HepG2 (cell line): Measurements from ENCODE around the gene ADORA3. TPM values are rescaled to one million over a fixed set of nuclear protein-coding genes. Genes with fewer than 3 reads are reported as not detected.
A peak's percentile ranks its signal among the peaks of the same experiment; 100 is the strongest.
"Not testable (repeated sequence)": the region's sequence is repeated elsewhere in the genome, so short reads cannot be mapped to it uniquely, and the experiment has no call there.

ENCODE experiments used
- ATAC-seq: fragments of 200-7000 bp; cut with Tn5 transposase; 3 replicates; pipeline ENCODE4 v1.9.1; 2020; ENCODE audit warnings: mild to moderate bottlenecking, moderate library complexity
- BruUV-seq: library from RNA; stranded (reverse); fragments of 400-500 nt; replicated peaks from 2 replicates; lab custom pipeline; 2021; lab: Mats Ljungman, UMichigan
- CTCF ChIA-PET: fragments of 300-600 bp; formaldehyde crosslinking; extraction: SDS; loops from one replicate; lab custom pipeline; 2021; ENCODE audit warnings: low total read pairs, inconsistent platforms, low intra/inter-chr PET ratio; lab: Yijun Ruan, JAX
- POLR2A ChIA-PET: fragments of 350-600 bp; sonication (Branson Sonifier 250); formaldehyde crosslinking; loops from one replicate; lab custom pipeline; 2020; ENCODE audit warnings: antibody characterized with exemption, inconsistent platforms; lab: Yijun Ruan, JAX
- DNase-seq: peaks from one replicate; pipeline ENCODE4 v3.0.0-alpha.2; 2015; ENCODE audit warnings: low spot score
- FAIRE-seq: peaks from 3 replicates; lab custom pipeline; 2011; peaks lifted over from hg19 to GRCh38; lab: Jason Lieb, UNC
- H2AFZ ChIP-seq: one replicate; pipeline ENCODE4 v1.6.1; 2011; ENCODE audit warnings: low read length, inconsistent platforms
- H3K27ac ChIP-seq: fragments of 300-600 bp; 3 replicates; pipeline ENCODE4 v1.8.0; 2011; ENCODE audit warnings: mixed run types, mild to moderate bottlenecking, mixed read lengths, low read length, inconsistent platforms; ENCODE audit not compliant: insufficient read depth; ENCODE audit errors: extremely low read length
- H3K27me3 ChIP-seq, 2 experiments: fragments of 200-600 bp in 1 of 2; 2 replicates in 1 of 2; 3 replicates in 1 of 2; pipeline versions ENCODE4 v1.6.0 to v1.8.0; 2011; ENCODE audit warnings: low read length in 2 of 2, mild to moderate bottlenecking in 2 of 2, moderate library complexity in 2 of 2, inconsistent platforms in 1 of 2; ENCODE audit not compliant: insufficient read depth in 2 of 2, control insufficient read depth in 1 of 2
- H3K36me3 ChIP-seq, 2 experiments: fragments of 200-600 bp in 1 of 2; replicated peaks in 1 of 2; 2 replicates in 1 of 2; 3 replicates in 1 of 2; pipeline versions ENCODE4 v1.5.1 to v1.8.0; 2011; ENCODE audit warnings: low read length in 2 of 2, inconsistent platforms in 1 of 2; ENCODE audit not compliant: insufficient read depth in 2 of 2, control insufficient read depth in 1 of 2
- H3K4me1 ChIP-seq: 2 replicates; pipeline ENCODE4 v1.5.1; 2012; ENCODE audit warnings: low read length, inconsistent platforms; ENCODE audit not compliant: insufficient read depth
- H3K4me2 ChIP-seq: 2 replicates; pipeline ENCODE4 v1.6.0; 2011; ENCODE audit warnings: low read depth, low read length, inconsistent platforms
- H3K4me3 ChIP-seq, 3 experiments: fragments of 200-600 bp in 1 of 3; sonication (generic), shearing (Covaris generic) in 1 of 3; replicated peaks in 1 of 3; 2 replicates each; pipeline ENCODE4 v1.5.1; 2011 to 2016; ENCODE audit warnings: low read length in 3 of 3, inconsistent platforms in 2 of 3, low read depth in 2 of 3, mild to moderate bottlenecking in 2 of 3, control low read depth in 1 of 3, mixed read lengths in 1 of 3; ENCODE audit not compliant: insufficient read depth in 1 of 3
- H3K79me2 ChIP-seq: one replicate; pipeline ENCODE4 v1.6.1; 2011; ENCODE audit warnings: low read length, inconsistent platforms; ENCODE audit not compliant: insufficient read depth
- H3K9ac ChIP-seq: 2 replicates; pipeline ENCODE4 v1.6.0; 2011; ENCODE audit warnings: mild to moderate bottlenecking, low read depth, low read length, inconsistent platforms; ENCODE audit not compliant: insufficient read depth
- H3K9me3 ChIP-seq: 2 replicates; pipeline ENCODE4 v1.5.1; 2012; ENCODE audit warnings: mild to moderate bottlenecking, low read length
- H4K20me1 ChIP-seq: 2 replicates; pipeline ENCODE4 v1.6.0; 2011; ENCODE audit warnings: inconsistent platforms, mild to moderate bottlenecking, low read length, moderate library complexity; ENCODE audit not compliant: insufficient read depth
- FOXP1 ChIP-seq, 2 experiments: fragments of 450-650 bp in 1 of 2; IDR thresholded peaks; 2 replicates each; pipeline ENCODE4 v1.6.1; 2017 to 2018; ENCODE audit warnings: antibody characterized with exemption in 1 of 2
- FOXP4 ChIP-seq: sonication (generic); formaldehyde crosslinking; IDR thresholded peaks from 2 replicates; pipeline ENCODE4 v1.4.0; 2020; ENCODE audit warnings: missing genetic modification reagents
- HNF4G ChIP-seq, 2 experiments: sonication (generic) in 1 of 2; formaldehyde crosslinking in 1 of 2; IDR thresholded peaks; 2 replicates each; pipeline versions ENCODE4 v1.4.0 to v1.6.1; 2011 to 2020; ENCODE audit warnings: borderline replicate concordance in 2 of 2, low read depth in 2 of 2, mild to moderate bottlenecking in 2 of 2, low read length in 1 of 2, missing genetic modification reagents in 1 of 2, moderate library complexity in 1 of 2
- ZNF770 ChIP-seq: sonication (generic); formaldehyde crosslinking; IDR thresholded peaks from 2 replicates; pipeline ENCODE4 v1.5.0; 2020; ENCODE audit warnings: mild to moderate bottlenecking, missing genetic modification reagents
- WGBS: methylation state at CpG from one replicate; pipeline ENCODE4 v1.1.6; 2017; ENCODE audit warnings: low lambda C conversion rate; 5-methylcytosine and 5-hydroxymethylcytosine counted together
- in situ Hi-C: cut with HindIII; loops from 2 replicates; pipeline ENCODE4 v1.10.0; 2017; ENCODE audit warnings: low pct_unique_long_range_greater_than_20kb; ENCODE audit not compliant: extremely low pct_ligation_motif_present
- intact Hi-C: fragments of 100-400 bp; cut with micrococcal nuclease; formaldehyde crosslinking; loops from one replicate; pipeline ENCODE4 v1.10.0; 2022; ENCODE audit not compliant: unreplicated experiment
- polyA plus RNA-seq, 8 experiments: library from polyadenylated mRNA; depleted of rRNA in 3 of 8; stranded (reverse) in 7 of 8; unstranded in 1 of 8; fragments of >200 nt; fragmentation: Illumina TruSeq in 4 of 8; extraction: Trizol in 4 of 8; gene quantifications; 2 replicates each; pipeline versions ENCODE4 v1.2.1 to v1.2.3, GENCODE V29; 2011 to 2016; ENCODE audit warnings: low read depth in 4 of 8, missing spikeins in 1 of 8, mixed read lengths in 1 of 8; ENCODE audit not compliant: insufficient read depth in 1 of 8
- total RNA-seq, 5 experiments: library from RNA; depleted of rRNA; stranded (reverse); fragments of >200 nt; fragmentation: Illumina TruSeq; extraction: Trizol; gene quantifications; 2 replicates each; pipeline ENCODE4 v1.2.3, GENCODE V29; 2016; ENCODE audit warnings: low read depth in 1 of 5

The ADORA3 gene
- total and polyA plus RNA-seq, 2 of the 13 experiments (the other 11 are each of a cell fraction or from before 2014, with no cell fraction given): not detected

- FAIRE-seq; H4K20me1 ChIP-seq; H3K27ac ChIP-seq; H3K36me3 ChIP-seq; H3K79me2 ChIP-seq; DNase-seq; H3K9ac ChIP-seq; in situ Hi-C loops; H3K27me3 ChIP-seq; CTCF ChIA-PET; H2AFZ ChIP-seq; BruUV-seq; ATAC-seq; H3K4me2 ChIP-seq; H3K4me3 ChIP-seq; intact Hi-C loops; H3K9me3 ChIP-seq; TF ChIP-seq HNF4G (CRISPR knock-in tag; IDR thresholded peaks at IDR 0.05; ENCODE audit: borderline replicate concordance, low read depth); FOXP1 (IDR thresholded peaks at IDR 0.05): not testable (repeated sequence)
- TF ChIP-seq HNF4G (IDR thresholded peaks at IDR 0.05; ENCODE audit: borderline replicate concordance, low read depth, low read length) (0 out of 2 replicates have a peak, but pooled peaks have one; percentile 10), FOXP1 (CRISPR knock-in tag; IDR thresholded peaks at IDR 0.05) (peak; percentile 60; the same call in 1 of the 2 replicates), ZNF770 (CRISPR knock-in tag) (peak; percentile 66), FOXP4 (CRISPR knock-in tag) (peak; percentile 53; the same call in 1 of the 2 replicates)
- 47% methylated on average over 1 of the region's 1 CpG for WGBS
- H3K4me1 ChIP-seq: peaks cover 29% of the 10 kb centered on the region
- POLR2A ChIA-PET: interaction anchor here (1.0 kb wide), 1 partner anchor 12 kb away, joined by 3 read pairs; no protein-coding TSS in a partner anchor
Measured at GRCh38 chr1:111547786-111548185, 44.4 kb upstream of the ADORA3 start.
